Activated CD8-positive, alpha-beta memory T cell treated with anti-CD3 and anti-CD28 coated beads, Interleukin-2, amount 50 U/mL, for 4 hours (primary cell): ENCODE data around the gene WRAP53.
A peak's percentile ranks its signal among the peaks of the same experiment; 100 is the strongest.

Source experiments
- DNase-seq: peaks from one replicate; pipeline ENCODE4 v3.0.0-alpha.2; 2020

WRAP53 gene

GRCh38 chr17:7710301-7710700, 22.0 kb downstream of the WRAP53 start:
- DNase-seq, result no peak

GRCh38 chr17:7711051-7711755, 22.9 kb downstream of the WRAP53 start:
- DNase-seq, result no peak

- no peak for DNase-seq
Observed at GRCh38 chr17:7712111-7712771, 24.0 kb downstream of the WRAP53 start.

GRCh38 chr17:7713782-7714181, 25.5 kb downstream of the WRAP53 start:
- DNase-seq, result no peak

- no peak for DNase-seq
Observed at GRCh38 chr17:7714721-7715594, 26.7 kb downstream of the WRAP53 start.

- no peak for DNase-seq
Observed at GRCh38 chr17:7715936-7716886, 27.9 kb downstream of the WRAP53 start.

GRCh38 chr17:7716901-7717755, 28.9 kb downstream of the WRAP53 start, which contains the start of gene DNAH2:
Gene DNAH2, plus strand, starts transcription at chr17:7717744. Its CDS starts 1,991 bp downstream, at chr17:7719735.
- peak; percentile 35 for DNase-seq

- DNase-seq, result no peak
Observed at GRCh38 chr17:7717756-7718350, 29.6 kb downstream of the WRAP53 start.

- no peak for DNase-seq
Observed at GRCh38 chr17:7719661-7720060, 31.4 kb downstream of the WRAP53 start.

GRCh38 chr17:7720125-7720524, 31.8 kb downstream of the WRAP53 start:
- DNase-seq, result no peak

GRCh38 chr17:7721612-7722011, 33.3 kb downstream of the WRAP53 start:
- no peak for DNase-seq

- DNase-seq, result no peak
Observed at GRCh38 chr17:7727886-7728285, 39.6 kb downstream of the WRAP53 start.

- DNase-seq, result no peak
Observed at GRCh38 chr17:7729816-7730215, 41.5 kb downstream of the WRAP53 start.

- no peak for DNase-seq
Observed at GRCh38 chr17:7732981-7733539, 44.8 kb downstream of the WRAP53 start.

GRCh38 chr17:7737601-7738000, 49.3 kb downstream of the WRAP53 start:
- no peak for DNase-seq

GRCh38 chr17:7739746-7740145, 51.5 kb downstream of the WRAP53 start:
- no peak for DNase-seq

- no peak for DNase-seq
Observed at GRCh38 chr17:7740481-7741001, 52.3 kb downstream of the WRAP53 start.

- no peak for DNase-seq
Observed at GRCh38 chr17:7742729-7743128, 54.5 kb downstream of the WRAP53 start.

GRCh38 chr17:7744416-7744815, 56.1 kb downstream of the WRAP53 start:
- DNase-seq, result no peak

- no peak for DNase-seq
Observed at GRCh38 chr17:7745748-7746470, 57.6 kb downstream of the WRAP53 start.
